Skeletal muscle cell (primary cell): ENCODE measurements around the gene TRIO.
"Not testable (repeated sequence)": the region's sequence is repeated elsewhere in the genome, so short reads cannot be mapped to it uniquely, and the experiment has no call there.

Source experiments
- DNase-seq: peaks from one replicate; pipeline ENCODE4 v3.0.0-alpha.2; 2010; ENCODE audit warnings: low read depth
- H3K4me3 ChIP-seq: 2 replicates; pipeline ENCODE4 v1.5.1; 2011; ENCODE audit warnings: low read depth, mild to moderate bottlenecking, control low read depth, low read length, moderate library complexity

Gene TRIO

GRCh38 chr5:14383923-14384322 lies 240.8 kb downstream of the TRIO start:
- no peak for DNase-seq
- no peak overlapping the region for H3K4me3 ChIP-seq

- no peak for DNase-seq
- H3K4me3 ChIP-seq: no peak overlapping the region
These were observed 241.9 kb downstream of the TRIO start for GRCh38 chr5:14385019-14385418.

GRCh38 chr5:14386884-14387624 lies 243.9 kb downstream of the TRIO start:
- no peak for DNase-seq
- H3K4me3 ChIP-seq: no peak overlapping the region

GRCh38 chr5:14388741-14389140 lies 245.6 kb downstream of the TRIO start:
- no peak for DNase-seq
- no peak overlapping the region for H3K4me3 ChIP-seq

GRCh38 chr5:14392552-14392951 lies 249.4 kb downstream of the TRIO start:
- DNase-seq, H3K4me3 ChIP-seq: not testable (repeated sequence)

GRCh38 chr5:14394365-14394764 lies 251.2 kb downstream of the TRIO start:
- no peak for DNase-seq
- no peak overlapping the region for H3K4me3 ChIP-seq

- H3K4me3 ChIP-seq: no peak overlapping the region
These were observed 252.3 kb downstream of the TRIO start for GRCh38 chr5:14395411-14395810.

GRCh38 chr5:14396066-14396465 lies 252.9 kb downstream of the TRIO start:
- no peak overlapping the region for H3K4me3 ChIP-seq
- no peak for DNase-seq

More at GRCh38 chr5:14395411-14395810, 252.3 kb downstream of the TRIO start:
- no peak for DNase-seq

- no peak for DNase-seq
- no peak overlapping the region for H3K4me3 ChIP-seq
These were observed 253.6 kb downstream of the TRIO start for GRCh38 chr5:14396737-14397136.

- peak; percentile 55 for DNase-seq
- no peak overlapping the region for H3K4me3 ChIP-seq
These were observed 254.6 kb downstream of the TRIO start for GRCh38 chr5:14397717-14398116.

- no peak overlapping the region for H3K4me3 ChIP-seq
- no peak for DNase-seq
These were observed 256.0 kb downstream of the TRIO start for GRCh38 chr5:14399054-14399692.

- no peak overlapping the region for H3K4me3 ChIP-seq
- DNase-seq: peak; percentile 73
These were observed 256.9 kb downstream of the TRIO start for GRCh38 chr5:14400085-14400484.

GRCh38 chr5:14400611-14401010 lies 257.5 kb downstream of the TRIO start:
- no peak for DNase-seq

GRCh38 chr5:14401639-14402038 lies 258.5 kb downstream of the TRIO start:
- H3K4me3 ChIP-seq: no peak overlapping the region
- no peak for DNase-seq

More at GRCh38 chr5:14400611-14401010, 257.5 kb downstream of the TRIO start:
- H3K4me3 ChIP-seq: no peak overlapping the region

GRCh38 chr5:14402424-14402823 lies 259.3 kb downstream of the TRIO start:
- no peak for DNase-seq
- no peak overlapping the region for H3K4me3 ChIP-seq

- H3K4me3 ChIP-seq: no peak overlapping the region
- DNase-seq: no peak
These were observed 261.6 kb downstream of the TRIO start for GRCh38 chr5:14404780-14405179.

GRCh38 chr5:14405267-14405666 lies 262.1 kb downstream of the TRIO start:
- no peak overlapping the region for H3K4me3 ChIP-seq
- DNase-seq: no peak

- no peak overlapping the region for H3K4me3 ChIP-seq
- DNase-seq: no peak
These were observed 262.8 kb downstream of the TRIO start for GRCh38 chr5:14405706-14406553.

GRCh38 chr5:14406554-14406849 lies 263.4 kb downstream of the TRIO start:
- no peak overlapping the region for H3K4me3 ChIP-seq
- peak; percentile 88 for DNase-seq

- no peak overlapping the region for H3K4me3 ChIP-seq
- DNase-seq: no peak
These were observed 263.9 kb downstream of the TRIO start for GRCh38 chr5:14407051-14407450.
